Keratinocyte (primary cell): Measurements from ENCODE around the gene MGAT5B. TPM values are rescaled to one million over a fixed set of nuclear protein-coding genes. Genes with fewer than 3 reads are reported as not detected.

ENCODE experiments used
- DNase-seq: peaks from one replicate; pipeline ENCODE4 v3.0.0-alpha.2; 2011; ENCODE audit warnings: low read depth, missing footprints, low spot score
- FAIRE-seq: peaks from 2 replicates; lab custom pipeline; 2011; peaks lifted over from hg19 to GRCh38; lab: Jason Lieb, UNC
- H2AFZ ChIP-seq: 2 replicates; pipeline ENCODE4 v1.6.0; 2012; ENCODE audit warnings: low read length, control low read depth, inconsistent platforms; ENCODE audit not compliant: control insufficient read depth
- H3K27ac ChIP-seq: 2 replicates; pipeline ENCODE4 v1.5.1; 2011; ENCODE audit warnings: low read length; ENCODE audit not compliant: control insufficient read depth, insufficient read depth
- H3K27me3 ChIP-seq: 3 replicates; pipeline ENCODE4 v1.6.0; 2011; ENCODE audit warnings: low read length; ENCODE audit not compliant: control insufficient read depth, insufficient read depth; ENCODE audit errors: extremely low read depth
- H3K36me3 ChIP-seq, 2 experiments: 2 replicates in 1 of 2; 3 replicates in 1 of 2; pipeline ENCODE4 v1.5.1; 2011; ENCODE audit warnings: low read length in 2 of 2, mild to moderate bottlenecking in 1 of 2; ENCODE audit not compliant: control insufficient read depth in 2 of 2, insufficient read depth in 2 of 2; ENCODE audit errors: extremely low read depth in 1 of 2
- H3K4me1 ChIP-seq: 3 replicates; pipeline ENCODE4 v1.5.1; 2011; ENCODE audit warnings: low read length; ENCODE audit not compliant: control insufficient read depth, insufficient read depth; ENCODE audit errors: extremely low read depth
- H3K4me2 ChIP-seq: 3 replicates; pipeline ENCODE4 v1.6.0; 2011; ENCODE audit warnings: low read depth, low read length; ENCODE audit not compliant: control insufficient read depth, insufficient read depth; ENCODE audit errors: extremely low read depth
- H3K4me3 ChIP-seq, 3 experiments: fragments of 200-600 bp in 1 of 3; sonication (generic) in 1 of 3; 2 replicates in 2 of 3; 3 replicates in 1 of 3; pipeline ENCODE4 v1.5.1; 2011 to 2016; ENCODE audit warnings: low read length in 3 of 3, mild to moderate bottlenecking in 3 of 3, control low read depth in 2 of 3, inconsistent platforms in 1 of 3, low read depth in 1 of 3, mixed read lengths in 1 of 3, mixed run types in 1 of 3, moderate library complexity in 1 of 3; ENCODE audit not compliant: control insufficient read depth in 2 of 3, insufficient read depth in 2 of 3; ENCODE audit errors: extremely low read depth in 1 of 3
- H3K79me2 ChIP-seq: 2 replicates; pipeline ENCODE4 v1.6.0; 2012; ENCODE audit warnings: low read length; ENCODE audit not compliant: control insufficient read depth, insufficient read depth
- H3K9ac ChIP-seq: 3 replicates; pipeline ENCODE4 v1.6.0; 2011; ENCODE audit warnings: low read length; ENCODE audit not compliant: control insufficient read depth, insufficient read depth; ENCODE audit errors: extremely low read depth
- H3K9me1 ChIP-seq: 3 replicates; pipeline ENCODE4 v1.6.0; 2011; ENCODE audit warnings: low read length; ENCODE audit not compliant: control insufficient read depth, insufficient read depth; ENCODE audit errors: extremely low read depth
- H3K9me3 ChIP-seq: 2 replicates; pipeline ENCODE4 v1.5.1; 2012; ENCODE audit warnings: low read depth, low read length; ENCODE audit not compliant: control insufficient read depth
- H4K20me1 ChIP-seq: 3 replicates; pipeline ENCODE4 v1.6.0; 2011; ENCODE audit warnings: low read length; ENCODE audit not compliant: control insufficient read depth, insufficient read depth; ENCODE audit errors: extremely low read depth
- EZH2 ChIP-seq: IDR thresholded peaks from one replicate; pipeline ENCODE4 v1.6.1; 2012; ENCODE audit warnings: inconsistent platforms, mild to moderate bottlenecking, low read length, moderate library complexity
- dilution Hi-C: fragments of 300-500 bp; cut with MboI; formaldehyde crosslinking; loops from one replicate; pipeline ENCODE4 v1.7.0; 2020; ENCODE audit warnings: low sequenced_read_pairs; ENCODE audit not compliant: extremely low pct_ligation_motif_present
- polyA plus RNA-seq, 5 experiments: library from polyadenylated mRNA; depleted of rRNA in 3 of 5; stranded (reverse) in 3 of 5; stranded (forward) in 1 of 5; unstranded in 1 of 5; fragments of >200 nt; gene quantifications; 1 replicate in 1 of 5; 2 replicates in 3 of 5; 3 replicates in 1 of 5; pipeline versions ENCODE4 v1.2.1 to v1.2.3, GENCODE V29; 2011 to 2012; ENCODE audit warnings: missing spikeins in 2 of 5, low read depth in 1 of 5, low replicate concordance in 1 of 5
- TF ChIP-seq, protein P1 (sequence below), 3 experiments: IDR thresholded peaks in 1 of 3; conservative IDR thresholded peaks in 1 of 3; optimal IDR thresholded peaks in 1 of 3; 2 replicates in 2 of 3; 3 replicates in 1 of 3; pipeline versions ENCODE3 to v1.5.1; 2011; ENCODE audit warnings: low read length in 3 of 3, mild to moderate bottlenecking in 3 of 3, moderate library complexity in 2 of 3, control low read depth in 1 of 3, inconsistent platforms in 1 of 3; ENCODE audit not compliant: insufficient read depth in 2 of 3; ENCODE audit errors: extremely low read depth in 1 of 3

MGAT5B gene
- polyA plus RNA-seq, 1 donor (not counting 4 experiments of a cell fraction or from before 2014, with no cell fraction given), result 0.29 TPM

DNA sequence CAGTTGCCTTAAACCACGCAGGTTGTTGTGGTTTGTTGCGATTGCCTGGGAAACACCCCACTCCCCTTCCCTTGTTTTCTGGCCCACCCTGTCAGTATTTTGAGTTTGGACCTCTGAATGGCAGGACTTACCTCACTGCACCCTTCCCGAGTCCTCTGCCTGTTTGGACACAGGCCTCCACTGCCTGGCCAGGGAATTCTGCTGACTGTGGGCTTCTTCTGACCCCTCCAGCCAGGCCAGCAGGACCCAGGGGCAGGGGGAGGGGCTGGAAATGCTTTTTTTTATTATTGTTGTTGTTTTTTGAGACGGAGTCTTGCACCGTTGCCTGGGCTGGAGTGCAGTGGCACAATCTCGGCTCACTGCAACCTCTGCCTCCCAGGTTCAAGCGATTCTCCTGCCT lies 4.2 kb upstream of the MGAT5B start:
- no peak for FAIRE-seq
- H3K27me3 ChIP-seq, result peaks cover 22% of the 10 kb centered on the region
- TF ChIP-seq, protein P1, sequence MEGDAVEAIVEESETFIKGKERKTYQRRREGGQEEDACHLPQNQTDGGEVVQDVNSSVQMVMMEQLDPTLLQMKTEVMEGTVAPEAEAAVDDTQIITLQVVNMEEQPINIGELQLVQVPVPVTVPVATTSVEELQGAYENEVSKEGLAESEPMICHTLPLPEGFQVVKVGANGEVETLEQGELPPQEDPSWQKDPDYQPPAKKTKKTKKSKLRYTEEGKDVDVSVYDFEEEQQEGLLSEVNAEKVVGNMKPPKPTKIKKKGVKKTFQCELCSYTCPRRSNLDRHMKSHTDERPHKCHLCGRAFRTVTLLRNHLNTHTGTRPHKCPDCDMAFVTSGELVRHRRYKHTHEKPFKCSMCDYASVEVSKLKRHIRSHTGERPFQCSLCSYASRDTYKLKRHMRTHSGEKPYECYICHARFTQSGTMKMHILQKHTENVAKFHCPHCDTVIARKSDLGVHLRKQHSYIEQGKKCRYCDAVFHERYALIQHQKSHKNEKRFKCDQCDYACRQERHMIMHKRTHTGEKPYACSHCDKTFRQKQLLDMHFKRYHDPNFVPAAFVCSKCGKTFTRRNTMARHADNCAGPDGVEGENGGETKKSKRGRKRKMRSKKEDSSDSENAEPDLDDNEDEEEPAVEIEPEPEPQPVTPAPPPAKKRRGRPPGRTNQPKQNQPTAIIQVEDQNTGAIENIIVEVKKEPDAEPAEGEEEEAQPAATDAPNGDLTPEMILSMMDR (optimal IDR thresholded peaks at IDR 0.05 in 1 of 3, IDR thresholded peaks at IDR 0.05 in 1 of 3, conservative IDR thresholded peaks at IDR 0.05 in 1 of 3; ENCODE audit: extremely low read depth in 1 of 3, insufficient read depth in 2 of 3, low read length in 3 of 3), result no peak
- no peak for TF ChIP-seq EZH2

DNA sequence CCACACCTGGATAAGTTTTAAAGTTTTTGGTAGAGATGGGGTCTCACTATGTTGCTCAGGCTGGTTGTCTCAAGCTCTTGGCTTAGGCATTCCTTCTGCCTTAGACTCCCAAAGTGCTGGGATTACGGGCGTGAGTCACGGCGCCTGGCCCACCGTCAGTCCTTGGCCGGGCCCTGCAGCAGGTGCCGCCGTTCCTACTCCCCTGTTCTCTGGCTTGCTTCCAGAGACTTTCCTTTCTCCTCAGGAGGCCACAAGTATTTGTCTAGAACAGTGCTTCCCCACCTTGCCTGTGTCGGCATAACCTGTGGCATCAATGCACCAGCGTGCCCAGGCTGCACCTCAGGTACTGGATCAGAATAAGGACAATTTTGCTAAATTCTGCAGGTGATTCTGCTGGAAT lies 3.0 kb upstream of the MGAT5B start:
- dilution Hi-C loops, result no loop called here
- Histone ChIP-seq H3K9me3 (no peaks in the 10 kb centered on the region), H3K4me2 (no peak overlapping the region), H3K9me1 (no peaks in the 10 kb centered on the region), H3K27me3 (peaks cover 30% of the 10 kb centered on the region), H3K36me3 (no peaks in the 10 kb centered on the region), H3K79me2 (no peaks in the 10 kb centered on the region), H3K9ac (no peak overlapping the region), H2AFZ (no peak overlapping the region), H3K4me1 (peaks cover 13% of the 10 kb centered on the region), H4K20me1 (peaks cover 4% of the 10 kb centered on the region), H3K4me3 (no peak overlapping the region), H3K27ac (no peak overlapping the region)
- no peak for FAIRE-seq
- TF ChIP-seq EZH2, result no peak
- TF ChIP-seq, protein P1 (optimal IDR thresholded peaks at IDR 0.05 in 1 of 3, IDR thresholded peaks at IDR 0.05 in 1 of 3, conservative IDR thresholded peaks at IDR 0.05 in 1 of 3; ENCODE audit: extremely low read depth in 1 of 3, insufficient read depth in 2 of 3, low read length in 3 of 3), result no peak
- DNase-seq, result no peak

More for the DNA sequence above, 4.2 kb upstream of the MGAT5B start:
- Histone ChIP-seq H3K79me2 (no peaks in the 10 kb centered on the region), H4K20me1 (peaks cover 4% of the 10 kb centered on the region), H3K36me3 (no peaks in the 10 kb centered on the region), H3K4me1 (peaks cover 13% of the 10 kb centered on the region), H3K27ac (no peak overlapping the region), H3K9me1 (no peaks in the 10 kb centered on the region), H3K4me3 (no peak overlapping the region), H2AFZ (no peak overlapping the region), H3K4me2 (no peak overlapping the region), H3K9ac (no peak overlapping the region), H3K9me3 (no peaks in the 10 kb centered on the region)
- dilution Hi-C loops, result no loop called here
- DNase-seq, result no peak
